NCI-H2029 (cell line): ENCODE measurements around the gene DSE.

Source experiments
- DNase-seq: peaks from one replicate; lab custom pipeline; 2025; lab: John Stamatoyannopoulos, UW

Gene DSE

GRCh38 chr6:116413357-116413756 is 42.6 kb downstream of the DSE start:
- DNase-seq, result no peak

- no peak for DNase-seq
These were observed 46.9 kb downstream of the DSE start for GRCh38 chr6:116417661-116418060.

- DNase-seq, result peak; percentile 62
These were observed 48.5 kb downstream of the DSE start for GRCh38 chr6:116419069-116419786.

GRCh38 chr6:116420341-116420740 is 49.6 kb downstream of the DSE start:
- DNase-seq, result no peak

- no peak for DNase-seq
These were observed 51.5 kb downstream of the DSE start for GRCh38 chr6:116422238-116422637.

- no peak for DNase-seq
These were observed 53.3 kb downstream of the DSE start for GRCh38 chr6:116424001-116424400.

- DNase-seq, result no peak
These were observed 55.8 kb downstream of the DSE start for GRCh38 chr6:116426551-116426950.

GRCh38 chr6:116429111-116429510 is 58.4 kb downstream of the DSE start:
- no peak for DNase-seq

- no peak for DNase-seq
These were observed 60.1 kb downstream of the DSE start for GRCh38 chr6:116430860-116431259.

GRCh38 chr6:116431964-116432595 is 61.3 kb downstream of the DSE start:
- peak; percentile 81 for DNase-seq

GRCh38 chr6:116433206-116433712 is 62.5 kb downstream of the DSE start:
- no peak for DNase-seq

- no peak for DNase-seq
These were observed 63.4 kb downstream of the DSE start for GRCh38 chr6:116434056-116434725.

GRCh38 chr6:116436586-116436985 is 65.8 kb downstream of the DSE start:
- DNase-seq, result no peak

- DNase-seq, result no peak
These were observed 66.9 kb downstream of the DSE start for GRCh38 chr6:116437656-116438055.

GRCh38 chr6:116438590-116439448 is 68.1 kb downstream of the DSE start:
- DNase-seq, result no peak

- no peak for DNase-seq
These were observed 68.8 kb downstream of the DSE start for GRCh38 chr6:116439522-116440051.

GRCh38 chr6:116443105-116443504 is 72.4 kb downstream of the DSE start:
- DNase-seq, result no peak

GRCh38 chr6:116444092-116444491 is 73.3 kb downstream of the DSE start:
- DNase-seq, result peak; percentile 79

GRCh38 chr6:116444575-116444974 is 73.8 kb downstream of the DSE start:
- no peak for DNase-seq

- peak; percentile 100 for DNase-seq
These were observed 74.4 kb downstream of the DSE start for GRCh38 chr6:116445102-116445501.

GRCh38 chr6:116446399-116446798 is 75.7 kb downstream of the DSE start:
- DNase-seq, result peak; percentile 58

- DNase-seq, result peak; percentile 83
These were observed 76.3 kb downstream of the DSE start for GRCh38 chr6:116447052-116447451.
